ENCODE data around the gene WDR3.
A peak's percentile ranks its signal among the peaks of the same experiment; 100 is the strongest.
"Not testable (repeated sequence)": the region's sequence is repeated elsewhere in the genome, so short reads cannot be mapped to it uniquely, and the experiment has no call there.

WDR3 gene

GRCh38 chr1:117921991-117922390, 7.5 kb upstream of the WDR3 start:
- Histone ChIP-seq H3K36me3 (ENCODE audit: low read depth) (peaks cover 30% of the 10 kb centered on the region), H3K4me3 (ENCODE audit: severe bottlenecking) (no peak overlapping the region), H3K4me1 (ENCODE audit: insufficient read depth, poor library complexity, severe bottlenecking) (no peaks in the 10 kb centered on the region), H3K9me3 (ENCODE audit: severe bottlenecking) (no peaks in the 10 kb centered on the region), H3K27me3 (ENCODE audit: insufficient read depth, poor library complexity, severe bottlenecking) (no peaks in the 10 kb centered on the region), H3K27ac (ENCODE audit: poor library complexity, severe bottlenecking) (no peak overlapping the region)
- ATAC-seq (ENCODE audit: low read depth) (no peak), DNase-seq (ENCODE audit: low spot score) (no peak)
- TF ChIP-seq CTCF (IDR thresholded peaks at IDR 0.05; ENCODE audit: poor library complexity, severe bottlenecking): no peak

DNA sequence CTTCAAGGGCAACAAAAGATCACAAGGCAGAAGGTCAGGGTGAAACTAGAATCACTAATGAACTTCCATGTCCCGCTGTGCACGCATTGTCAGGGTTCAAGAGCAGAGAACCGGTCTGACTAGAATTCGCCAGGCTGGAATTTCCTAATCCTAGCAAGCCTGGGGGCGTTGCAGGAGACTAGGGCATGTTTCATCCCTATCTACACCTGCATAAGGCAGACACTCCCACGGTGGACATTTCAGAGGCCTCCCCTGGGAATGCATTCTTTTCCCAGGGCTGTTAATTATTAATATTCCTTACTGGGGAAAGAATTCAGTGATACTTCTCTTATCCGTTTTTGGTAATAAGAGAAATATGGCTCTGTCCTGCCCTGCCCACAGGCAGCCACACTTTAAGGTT, 6.8 kb upstream of the WDR3 start:
- peaks cover 23% of the 10 kb centered on the region for H3K36me3 ChIP-seq (ENCODE audit: low read depth)
- H3K4me3 ChIP-seq (ENCODE audit: severe bottlenecking); H3K9me3 ChIP-seq (ENCODE audit: severe bottlenecking); ATAC-seq (ENCODE audit: low read depth); H3K4me1 ChIP-seq (ENCODE audit: insufficient read depth, poor library complexity, severe bottlenecking); H3K27ac ChIP-seq (ENCODE audit: poor library complexity, severe bottlenecking); DNase-seq (ENCODE audit: low spot score); H3K27me3 ChIP-seq (ENCODE audit: insufficient read depth, poor library complexity, severe bottlenecking): not testable (repeated sequence)

- TF ChIP-seq CTCF (IDR thresholded peaks at IDR 0.05; ENCODE audit: poor library complexity, severe bottlenecking): no peak
- Histone ChIP-seq H3K27me3 (ENCODE audit: insufficient read depth, poor library complexity, severe bottlenecking) (no peaks in the 10 kb centered on the region), H3K4me3 (ENCODE audit: severe bottlenecking) (no peak overlapping the region), H3K36me3 (ENCODE audit: low read depth) (no peaks in the 10 kb centered on the region), H3K27ac (ENCODE audit: poor library complexity, severe bottlenecking) (no peak overlapping the region), H3K9me3 (ENCODE audit: severe bottlenecking) (no peaks in the 10 kb centered on the region), H3K4me1 (ENCODE audit: insufficient read depth, poor library complexity, severe bottlenecking) (peaks cover 11% of the 10 kb centered on the region)
- DNase-seq (ENCODE audit: low spot score) (no peak), ATAC-seq (ENCODE audit: low read depth) (no peak)
These were observed 3.6 kb upstream of the WDR3 start for GRCh38 chr1:117925981-117926380.

DNA sequence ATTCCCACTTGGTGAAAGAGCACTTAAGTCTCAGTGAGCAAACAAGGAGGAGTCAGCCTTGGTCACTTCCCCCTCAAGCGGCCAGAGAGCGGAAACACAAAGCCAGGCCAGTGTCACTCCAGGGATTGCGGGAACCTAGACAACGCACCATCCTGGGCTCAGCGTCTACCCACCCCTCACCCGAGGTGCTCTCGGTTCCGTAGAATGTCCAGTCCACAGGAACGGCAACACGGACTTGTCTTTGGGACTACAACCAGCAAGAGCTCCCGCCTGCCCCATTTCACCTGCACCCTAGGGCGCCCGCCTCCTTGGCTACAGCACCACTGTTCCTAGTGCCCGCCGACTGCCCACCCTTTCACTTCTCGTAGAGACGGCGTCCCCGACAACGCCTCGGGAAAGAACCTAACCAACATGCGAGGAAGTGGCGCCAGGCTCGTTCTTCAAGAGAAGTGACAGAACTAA, 627 bp upstream of the WDR3 start:
- peak; percentile 36 for TF ChIP-seq CTCF (IDR thresholded peaks at IDR 0.05; ENCODE audit: poor library complexity, severe bottlenecking)
- peak overlapping the region; percentile 51 for H3K27ac ChIP-seq (ENCODE audit: poor library complexity, severe bottlenecking)

DNA sequence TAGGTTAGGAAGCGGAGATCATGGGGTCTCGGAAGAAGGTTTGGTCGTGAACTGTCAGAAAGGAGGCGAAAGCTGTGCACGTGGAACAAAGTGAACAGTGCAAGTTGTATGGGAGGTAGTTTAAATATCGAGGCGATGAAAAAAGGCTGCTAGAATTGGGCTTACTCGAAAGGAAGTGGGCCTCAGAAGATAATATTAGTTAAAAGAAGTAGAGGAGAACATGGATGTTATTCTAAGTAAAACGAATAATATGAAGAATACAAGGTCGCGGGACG, 571 bp downstream of the WDR3 start:
- ATAC-seq (ENCODE audit: low read depth): no peak

More for the DNA sequence above, 627 bp upstream of the WDR3 start:
- Histone ChIP-seq H3K4me3 (ENCODE audit: severe bottlenecking) (peak overlapping the region; percentile 70), H3K4me1 (ENCODE audit: insufficient read depth, poor library complexity, severe bottlenecking) (peaks cover 21% of the 10 kb centered on the region), H3K9me3 (ENCODE audit: severe bottlenecking) (no peaks in the 10 kb centered on the region), H3K27me3 (ENCODE audit: insufficient read depth, poor library complexity, severe bottlenecking) (no peaks in the 10 kb centered on the region), H3K36me3 (ENCODE audit: low read depth) (peaks cover 9% of the 10 kb centered on the region)
- ATAC-seq (ENCODE audit: low read depth) (peak; percentile 55), DNase-seq (ENCODE audit: low spot score) (peak; percentile 57)

More for the DNA sequence above, 571 bp downstream of the WDR3 start:
- peak overlapping the region; percentile 70 for H3K4me3 ChIP-seq (ENCODE audit: severe bottlenecking)
- no peak for DNase-seq (ENCODE audit: low spot score)
- no peak for TF ChIP-seq CTCF (IDR thresholded peaks at IDR 0.05; ENCODE audit: poor library complexity, severe bottlenecking)
- no peaks in the 10 kb centered on the region for H3K9me3 ChIP-seq (ENCODE audit: severe bottlenecking)
- peak overlapping the region; percentile 51 for H3K27ac ChIP-seq (ENCODE audit: poor library complexity, severe bottlenecking)
- peaks cover 21% of the 10 kb centered on the region for H3K4me1 ChIP-seq (ENCODE audit: insufficient read depth, poor library complexity, severe bottlenecking)
- H3K27me3 ChIP-seq (ENCODE audit: insufficient read depth, poor library complexity, severe bottlenecking): no peaks in the 10 kb centered on the region
- H3K36me3 ChIP-seq (ENCODE audit: low read depth): peaks cover 21% of the 10 kb centered on the region

Data from RWPE2 (cell line).